Amniotic epithelial cell (primary cell): ENCODE results near the gene TKT.

ENCODE experiments used
- DNase-seq: peaks from one replicate; pipeline ENCODE4 v3.0.0-alpha.2; 2010; ENCODE audit warnings: low read depth

TKT gene

DNA sequence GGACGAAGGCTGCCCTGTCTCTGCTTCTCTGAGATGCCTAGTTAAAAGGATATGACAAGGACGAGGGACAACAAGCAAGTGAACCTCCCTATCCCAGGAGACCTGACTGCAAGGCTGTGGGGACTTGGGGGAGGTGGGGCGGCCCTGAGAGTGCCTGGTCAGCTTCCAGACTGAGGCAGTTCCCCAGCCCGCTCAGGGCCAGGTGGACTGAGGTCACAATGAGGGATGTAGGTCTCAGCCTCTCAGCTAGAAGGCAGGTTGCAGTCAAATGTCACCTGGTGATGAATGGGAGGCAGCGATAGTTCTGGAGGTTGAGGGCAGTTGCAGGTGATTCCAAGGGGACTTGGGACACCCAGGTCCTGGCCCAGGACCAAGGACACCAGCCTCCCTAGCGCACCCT is 30.6 kb downstream of the TKT start:
- DNase-seq, result no peak

- no peak for DNase-seq
Measured at GRCh38 chr3:53224536-53224935, 31.3 kb downstream of the TKT start.

DNA sequence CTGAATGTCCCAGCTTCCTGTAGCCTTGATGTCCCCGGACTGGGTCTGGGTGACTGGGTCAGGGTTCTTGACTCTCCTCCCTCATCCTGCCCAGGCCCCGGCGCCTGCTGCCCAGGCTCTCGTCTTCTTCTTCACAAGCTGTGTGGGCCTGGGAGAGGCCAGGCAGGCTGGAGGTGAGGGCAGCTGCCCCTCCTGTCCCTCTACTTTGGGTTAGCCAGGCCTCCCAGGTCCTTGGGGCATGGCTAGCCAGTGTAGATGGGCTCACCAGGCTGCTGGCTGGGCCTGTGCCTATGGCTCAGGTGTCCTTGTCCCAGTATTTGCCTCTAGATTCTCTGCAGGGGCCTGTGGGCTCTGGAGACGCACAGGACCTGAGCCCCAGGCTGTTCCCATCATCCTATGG is 31.8 kb downstream of the TKT start:
- no peak for DNase-seq

DNA sequence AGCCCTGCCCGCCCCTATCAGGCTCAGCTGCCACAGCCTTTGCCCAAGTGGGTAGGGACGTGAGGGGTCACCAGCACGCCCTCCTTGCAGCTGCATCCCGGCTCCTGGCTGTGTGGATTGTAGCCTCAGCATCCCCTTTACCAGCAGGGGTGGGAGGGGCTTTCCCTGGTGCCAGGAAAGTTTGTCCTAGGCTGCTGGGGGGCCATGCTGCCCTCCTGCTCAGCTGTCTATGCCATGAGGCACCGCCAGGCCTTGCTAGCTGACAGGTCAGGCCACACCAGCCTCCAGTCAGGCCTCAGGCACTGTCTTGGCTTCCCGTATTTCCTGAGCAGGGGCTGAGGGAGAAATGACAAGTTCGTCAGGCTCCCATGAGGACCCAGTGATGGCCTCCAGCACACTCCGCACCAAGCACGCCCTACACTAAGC is 32.3 kb downstream of the TKT start:
- DNase-seq, result no peak

DNA sequence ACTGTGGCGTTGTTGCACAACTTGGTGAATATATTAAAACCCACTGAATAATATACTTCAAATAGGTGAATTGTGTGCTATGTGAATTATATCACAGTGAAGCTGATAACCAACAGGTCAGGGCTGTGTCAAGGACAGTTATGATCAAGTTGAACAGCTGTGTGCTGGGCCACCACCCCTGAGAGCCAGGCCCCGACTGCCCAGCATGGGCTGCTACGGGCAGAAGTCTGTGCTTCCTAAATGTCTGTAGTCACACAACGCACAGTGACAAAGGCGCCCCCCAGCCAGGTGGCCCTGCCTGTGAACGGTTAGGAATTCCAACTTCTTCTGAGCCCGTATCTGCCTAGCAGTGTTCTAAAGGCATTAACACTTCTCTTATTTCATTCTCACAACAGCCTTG is 32.8 kb downstream of the TKT start:
- DNase-seq, result no peak

DNA sequence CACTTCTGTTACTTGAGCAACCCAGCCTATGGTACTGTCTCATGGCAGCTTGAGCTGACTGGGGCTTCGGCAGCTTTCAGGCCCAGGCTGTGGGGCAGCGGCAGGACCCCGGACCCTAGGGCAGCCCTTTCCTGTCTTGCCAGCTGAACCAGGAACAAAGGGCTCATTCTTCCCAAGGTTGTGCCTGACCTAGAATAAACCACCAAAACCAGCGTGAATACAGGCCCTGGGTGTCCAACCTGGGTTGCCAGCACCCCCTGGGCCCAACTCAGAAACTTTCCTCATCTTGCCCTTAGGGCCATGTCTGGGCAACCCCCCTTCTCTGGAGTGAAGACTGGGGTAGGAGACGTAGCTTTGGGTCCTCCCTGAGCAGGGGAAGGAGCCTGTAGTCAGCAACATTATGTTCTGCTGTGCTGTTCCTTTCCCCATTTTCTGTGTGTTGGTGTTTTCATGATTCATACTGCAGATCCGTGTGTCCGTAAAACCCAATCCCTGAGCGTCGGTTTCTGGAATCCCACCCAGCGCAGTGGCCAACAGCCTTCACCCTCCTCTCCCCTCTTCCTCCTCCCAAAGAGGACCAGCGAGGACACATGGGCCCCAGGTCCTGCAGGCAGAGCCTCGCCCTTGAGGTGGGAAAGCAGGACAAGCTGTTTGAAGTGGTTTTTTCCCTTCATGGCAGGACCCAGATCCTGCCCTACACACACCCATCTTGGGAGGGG is 33.5 kb downstream of the TKT start:
- no peak for DNase-seq

- DNase-seq, result no peak
Measured at GRCh38 chr3:53221827-53222182, 34.0 kb downstream of the TKT start.

DNA sequence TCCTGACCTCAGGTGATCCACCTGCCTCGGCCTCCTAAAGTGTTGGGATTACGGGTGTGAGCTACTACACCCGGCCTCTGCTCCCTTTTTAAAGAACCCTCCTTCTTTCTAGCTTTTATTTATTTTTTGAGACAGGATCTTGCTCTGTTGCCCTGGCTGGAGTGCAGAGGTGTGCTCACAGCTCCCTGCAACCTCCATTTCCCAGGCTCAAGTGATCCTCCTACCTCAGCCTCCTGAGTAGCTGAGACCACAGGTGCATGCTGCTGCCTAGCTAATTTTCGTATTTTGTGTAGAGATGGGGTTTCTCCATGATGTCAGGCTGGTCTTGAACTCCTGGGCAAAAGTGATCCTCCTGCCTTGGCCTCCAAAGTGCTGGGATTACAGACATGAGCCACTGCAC is 34.5 kb downstream of the TKT start:
- DNase-seq, result no peak

GRCh38 chr3:53219895-53220483 is 35.8 kb downstream of the TKT start:
- peak; percentile 60 for DNase-seq

GRCh38 chr3:53218131-53218530 is 37.7 kb downstream of the TKT start:
- DNase-seq, result no peak

- DNase-seq, result no peak
Measured at GRCh38 chr3:53217175-53217574, 38.6 kb downstream of the TKT start.

DNA sequence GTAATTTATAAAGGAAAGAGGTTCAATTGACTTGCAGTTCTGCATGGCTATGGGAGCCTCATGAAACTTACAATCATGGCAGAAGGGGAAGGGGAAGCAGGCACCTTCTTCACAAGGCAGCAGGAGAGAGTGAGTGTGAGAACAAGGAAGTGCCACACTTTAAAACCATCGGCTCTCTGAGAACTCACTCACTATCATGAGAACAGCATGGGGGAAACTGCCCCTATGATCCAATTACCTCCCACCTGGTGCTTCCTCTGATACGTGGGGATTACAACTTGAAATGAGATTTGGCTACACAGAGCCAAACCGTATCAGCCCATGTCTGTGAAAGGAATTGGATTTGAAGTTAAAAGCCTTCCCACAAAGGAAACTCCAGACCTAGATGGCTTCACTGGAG is 39.1 kb downstream of the TKT start:
- DNase-seq, result no peak

DNA sequence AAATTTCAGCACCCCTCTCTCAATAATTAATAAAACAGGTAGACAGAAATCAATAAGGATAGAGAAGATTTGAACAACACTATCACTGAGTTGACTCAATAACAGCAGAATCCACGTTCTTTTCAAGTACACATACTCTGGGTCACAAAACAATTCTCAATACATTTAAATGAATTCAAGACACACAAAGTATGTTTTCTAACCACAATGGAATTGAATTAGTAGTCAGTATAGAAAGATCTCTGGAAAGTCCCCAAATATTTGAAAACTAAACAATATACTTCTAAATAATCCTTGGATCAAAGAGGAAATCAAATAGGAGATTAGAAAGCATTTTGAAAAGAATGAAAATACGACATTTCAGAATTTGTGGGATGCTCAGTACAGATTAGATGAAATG is 40.0 kb downstream of the TKT start:
- DNase-seq, result no peak

DNA sequence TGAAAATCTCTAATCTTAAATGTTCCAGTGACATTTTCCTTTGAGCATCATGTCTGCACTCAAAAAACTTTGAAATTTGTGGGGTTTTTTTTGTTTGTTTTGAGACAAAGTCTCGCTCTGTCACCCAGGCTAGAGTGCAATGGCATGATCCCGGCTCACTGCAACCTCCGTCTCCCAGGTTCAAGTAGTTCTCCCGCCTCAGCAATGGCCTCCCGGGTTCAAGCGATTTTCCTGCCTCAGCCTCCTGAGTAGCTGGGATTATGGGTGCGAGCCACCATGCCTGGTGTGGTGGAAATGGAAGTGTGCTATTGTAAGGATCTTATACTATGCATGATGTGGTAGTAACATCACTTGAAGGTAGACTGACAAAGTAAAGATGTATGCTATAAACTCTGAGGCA is 42.5 kb downstream of the TKT start:
- DNase-seq, result no peak

DNA sequence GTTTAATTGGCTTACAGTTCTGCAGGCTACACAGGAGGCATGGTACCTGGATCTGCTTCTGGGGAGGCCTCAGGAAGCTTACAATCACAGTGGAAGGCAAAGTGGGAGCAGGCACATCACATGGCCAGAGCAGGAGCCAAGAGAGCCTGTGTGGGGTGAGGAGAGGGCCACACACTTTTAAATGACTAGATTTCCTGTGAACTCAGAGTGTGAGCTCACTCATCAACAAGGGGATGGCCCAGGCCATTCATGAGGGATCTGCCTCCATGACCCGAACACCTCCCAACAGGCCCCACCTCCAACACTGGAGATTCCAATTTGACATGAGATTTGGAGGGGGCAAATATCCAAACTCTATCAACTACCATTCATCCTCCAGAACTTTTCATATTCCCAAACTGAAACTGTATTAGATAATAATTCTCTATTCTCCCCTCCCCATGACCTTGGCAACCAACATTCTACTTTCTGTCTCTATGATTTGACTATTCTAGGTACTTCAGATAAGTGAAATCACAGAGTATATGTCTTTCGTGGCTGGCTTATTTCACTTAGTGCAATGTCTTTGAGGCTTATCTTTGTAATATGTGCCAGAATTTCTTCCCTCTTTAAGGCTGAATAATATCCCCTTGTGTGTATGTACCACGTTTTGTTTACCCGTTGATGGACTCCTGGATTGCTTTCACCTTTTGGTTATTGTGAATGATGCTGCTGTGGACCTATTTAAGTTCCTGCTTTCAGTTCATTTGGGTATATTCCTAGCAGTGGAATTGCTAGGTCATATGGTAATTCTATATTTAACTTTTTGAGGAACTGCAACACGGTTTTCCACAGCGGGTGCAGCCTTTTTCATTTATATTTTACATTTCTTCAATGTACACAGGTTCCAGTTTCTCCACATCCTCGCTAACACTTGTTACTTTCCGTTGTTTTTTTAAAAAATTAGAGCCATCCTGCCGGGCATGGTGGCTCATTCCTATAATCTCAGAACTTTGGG is 43.8 kb downstream of the TKT start:
- no peak for DNase-seq

DNA sequence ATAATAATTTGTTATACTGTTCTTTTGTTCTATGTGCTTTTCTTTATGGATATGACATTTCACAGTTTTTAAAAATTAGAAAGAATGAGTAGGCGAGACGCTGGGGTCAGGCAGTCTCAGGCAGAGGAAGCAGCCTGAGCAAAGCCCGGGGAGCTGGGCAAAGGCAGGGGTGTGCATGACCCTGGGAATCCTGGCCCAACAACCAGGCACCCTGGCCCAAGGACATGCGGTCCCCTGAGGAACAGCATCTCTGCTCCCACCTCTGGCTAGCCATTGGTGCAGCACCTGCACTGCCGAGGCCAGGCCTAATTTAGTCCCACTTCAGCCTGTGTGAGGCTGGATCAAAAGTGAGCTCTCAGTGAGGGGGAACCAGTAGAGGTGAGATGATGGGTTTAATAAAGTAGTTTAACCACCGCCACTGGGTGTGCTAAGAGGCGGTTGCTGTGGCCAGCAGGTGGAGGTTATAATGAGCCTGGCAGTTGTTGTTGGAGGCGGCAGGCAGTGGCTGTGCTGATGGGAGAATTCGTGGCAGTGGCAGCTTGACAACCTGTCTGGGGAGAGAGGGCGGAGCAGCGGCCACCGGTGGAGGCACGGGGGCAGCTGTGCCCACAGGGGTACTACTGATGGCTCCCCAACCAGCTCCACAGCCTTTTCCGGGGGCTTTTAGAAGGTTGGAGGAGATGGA is 53.3 kb downstream of the TKT start:
- no peak for DNase-seq

- DNase-seq, result no peak
Measured at GRCh38 chr3:53200501-53201498, 55.0 kb downstream of the TKT start.

- no peak for DNase-seq
Measured at GRCh38 chr3:53199834-53200233, 56.0 kb downstream of the TKT start.

DNA sequence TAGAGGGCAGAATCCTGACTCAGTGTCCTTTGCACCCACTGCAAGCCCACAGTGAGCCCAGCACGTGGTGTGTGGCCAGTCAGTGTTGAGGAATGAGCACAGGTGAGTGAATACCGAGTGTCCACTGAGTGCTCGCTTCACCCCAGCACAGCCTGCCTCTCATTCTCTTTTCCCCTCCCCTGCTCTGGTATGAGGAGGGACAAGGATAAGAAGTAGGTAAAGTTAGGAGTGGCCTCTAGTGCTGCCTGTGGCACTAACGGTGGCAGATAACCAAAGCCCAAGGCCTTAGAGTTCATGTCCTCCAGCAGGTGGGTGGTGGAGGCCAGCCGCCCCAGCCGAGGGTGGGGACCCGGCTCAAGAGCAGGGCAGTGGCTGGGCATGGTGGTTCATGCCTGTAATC is 56.8 kb downstream of the TKT start:
- DNase-seq, result no peak

DNA sequence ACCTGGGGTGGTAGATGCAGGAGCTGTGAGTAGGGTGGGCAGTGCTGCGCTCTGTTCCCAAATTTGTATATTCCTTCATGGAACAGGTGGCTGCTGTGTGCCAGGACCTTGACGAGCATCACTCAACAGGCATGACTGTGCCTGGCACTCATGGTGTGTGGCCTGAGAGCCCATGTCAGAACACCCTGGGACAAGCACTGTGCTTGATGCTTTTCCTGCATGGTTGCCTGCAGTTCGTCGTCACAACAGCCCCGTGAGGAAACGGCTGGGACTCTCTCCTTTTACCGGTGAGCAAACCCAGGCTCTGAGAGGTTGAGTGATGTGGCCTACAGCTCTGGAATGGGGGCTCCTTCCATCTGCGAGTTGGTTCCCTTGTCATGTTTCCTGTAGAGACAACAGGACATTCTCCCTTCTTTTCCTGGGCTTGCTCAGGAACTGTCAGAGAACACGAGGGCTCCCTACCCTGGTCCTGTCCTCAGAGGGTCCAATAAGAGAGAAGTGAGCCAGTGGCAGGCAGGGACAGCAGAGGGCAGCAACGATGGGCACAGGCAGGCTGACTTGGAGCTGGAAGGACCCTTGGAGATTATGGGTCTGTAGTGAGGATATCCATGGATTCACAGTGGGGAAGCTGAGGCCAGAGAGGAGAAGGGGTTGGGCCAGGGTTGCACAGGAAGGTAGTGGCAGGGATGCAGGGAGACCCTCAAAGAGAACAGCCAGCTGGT is 57.4 kb downstream of the TKT start:
- DNase-seq, result no peak
